HT1080 (cell line): ENCODE data around the gene AFG3L2. TPM values are rescaled to one million over a fixed set of nuclear protein-coding genes. Genes with fewer than 3 reads are reported as not detected.
A peak's percentile ranks its signal among the peaks of the same experiment; 100 is the strongest.

Experiments used
- DNase-seq: peaks from one replicate; pipeline ENCODE4 v3.0.0-alpha.2; 2015; ENCODE audit warnings: low read depth
- total RNA-seq: library from RNA; depleted of rRNA; stranded (reverse); fragments of >200 nt; shearing (Covaris generic); gene quantifications from 2 replicates; pipeline ENCODE4 v1.2.3, GENCODE V29; 2014

The AFG3L2 gene
- total RNA-seq, 1 experiment from 2014 or later: 71.5 TPM

- no peak for DNase-seq
These were observed 14.4 kb downstream of the AFG3L2 start for GRCh38 chr18:12362473-12363174.

- no peak for DNase-seq
These were observed 15.2 kb downstream of the AFG3L2 start for GRCh38 chr18:12361770-12362378.

GRCh38 chr18:12359515-12359927 lies 17.5 kb downstream of the AFG3L2 start:
- DNase-seq: peak; percentile 25

- DNase-seq: no peak
These were observed 24.8 kb downstream of the AFG3L2 start for GRCh38 chr18:12352188-12352587.

GRCh38 chr18:12347895-12348294 lies 29.1 kb downstream of the AFG3L2 start:
- no peak for DNase-seq

DNA sequence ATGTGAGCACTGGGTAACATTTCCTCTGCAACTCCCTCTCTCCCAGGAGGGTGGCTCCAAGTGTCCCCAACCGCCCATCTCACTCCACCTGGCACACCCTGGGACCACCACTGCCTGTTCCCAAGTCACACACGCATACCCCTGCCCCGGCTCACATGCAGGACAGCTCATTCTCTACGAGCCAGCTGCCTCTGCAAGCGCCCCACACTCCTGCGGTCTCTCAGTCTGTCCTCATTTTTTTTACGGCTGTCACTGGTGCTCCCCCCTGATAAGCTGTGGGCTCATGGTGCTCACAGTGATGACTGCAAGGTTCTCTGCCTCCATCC lies 30.8 kb downstream of the AFG3L2 start:
- DNase-seq: no peak

GRCh38 chr18:12345491-12346239 lies 31.4 kb downstream of the AFG3L2 start:
- no peak for DNase-seq

DNA sequence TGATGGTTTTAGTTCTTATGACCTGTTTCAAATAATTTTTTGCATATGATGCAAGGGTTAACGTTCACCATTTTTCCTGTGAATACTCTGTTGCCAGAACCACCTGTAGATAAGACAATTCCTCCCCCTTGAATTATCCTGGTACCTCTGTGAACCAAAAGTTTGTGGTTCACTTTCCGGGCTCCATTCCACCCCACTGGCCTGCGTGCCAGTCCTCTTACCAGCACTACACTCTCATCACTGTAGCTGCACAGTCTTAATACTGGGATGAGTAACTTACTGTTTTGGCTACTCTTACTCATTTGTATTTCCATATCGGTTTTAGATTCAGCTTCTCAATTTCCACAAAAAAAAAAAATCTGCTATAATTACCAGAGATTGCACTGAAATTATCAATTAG lies 34.4 kb downstream of the AFG3L2 start:
- DNase-seq: no peak

DNA sequence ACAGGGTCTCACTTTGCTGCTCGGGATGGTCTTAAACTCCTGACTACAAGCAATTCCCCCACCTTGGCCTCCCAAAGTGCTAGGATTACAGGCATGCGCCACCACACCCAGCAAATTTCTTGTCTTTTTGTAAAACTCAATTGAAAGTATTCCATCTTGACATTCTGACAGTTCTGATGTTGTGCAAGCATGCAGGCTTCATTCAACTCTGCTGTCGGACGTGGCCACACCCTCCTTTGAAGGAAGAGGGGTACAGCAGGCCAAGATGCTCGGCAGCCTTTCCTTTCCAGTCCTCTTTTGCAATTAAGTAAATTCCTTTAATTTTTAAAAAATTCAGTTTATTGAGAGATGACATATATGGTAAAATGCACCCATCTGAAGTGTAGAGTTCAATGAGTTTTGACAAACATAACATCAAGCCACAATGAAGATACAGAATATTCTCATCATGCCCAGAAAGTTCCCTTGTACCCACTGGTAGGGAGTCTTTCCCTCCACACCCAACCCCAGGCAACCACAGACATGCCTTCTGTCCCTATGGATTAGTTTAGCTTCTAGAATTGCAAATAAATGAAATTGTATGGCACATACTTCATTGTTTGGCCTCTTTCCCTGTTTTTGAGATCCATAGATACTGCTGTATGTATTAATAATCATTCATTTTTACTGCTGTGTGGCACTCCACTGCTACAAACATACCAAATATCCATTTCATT lies 35.9 kb downstream of the AFG3L2 start:
- no peak for DNase-seq

GRCh38 chr18:12338382-12338781 lies 38.6 kb downstream of the AFG3L2 start:
- no peak for DNase-seq

- DNase-seq: peak; percentile 55
These were observed 40.1 kb downstream of the AFG3L2 start for GRCh38 chr18:12336887-12337286.

DNA sequence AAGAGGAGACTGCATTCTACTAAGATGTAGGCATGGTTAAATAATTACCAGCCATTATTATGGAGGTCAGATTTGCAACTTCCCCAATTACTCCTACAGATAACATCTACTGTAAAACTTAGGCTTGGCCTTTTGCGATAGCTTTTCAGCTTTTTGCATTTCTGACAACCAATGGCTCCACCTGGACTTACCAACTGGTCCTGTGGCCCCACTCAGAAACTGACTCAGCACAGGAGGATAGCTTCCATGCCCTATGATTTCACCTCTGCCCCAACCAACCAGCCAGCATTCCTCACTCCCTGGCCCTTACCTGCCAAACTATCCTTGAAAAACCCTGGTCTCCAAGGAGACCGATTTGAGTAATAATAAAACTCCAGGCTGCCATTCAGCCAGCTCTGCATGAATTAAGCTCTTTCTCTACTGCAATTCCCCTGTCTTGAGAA lies 40.8 kb downstream of the AFG3L2 start:
- DNase-seq: no peak

GRCh38 chr18:12335503-12335902 lies 41.5 kb downstream of the AFG3L2 start:
- DNase-seq: no peak

- DNase-seq: no peak
These were observed 42.2 kb downstream of the AFG3L2 start for GRCh38 chr18:12334863-12335262.

DNA sequence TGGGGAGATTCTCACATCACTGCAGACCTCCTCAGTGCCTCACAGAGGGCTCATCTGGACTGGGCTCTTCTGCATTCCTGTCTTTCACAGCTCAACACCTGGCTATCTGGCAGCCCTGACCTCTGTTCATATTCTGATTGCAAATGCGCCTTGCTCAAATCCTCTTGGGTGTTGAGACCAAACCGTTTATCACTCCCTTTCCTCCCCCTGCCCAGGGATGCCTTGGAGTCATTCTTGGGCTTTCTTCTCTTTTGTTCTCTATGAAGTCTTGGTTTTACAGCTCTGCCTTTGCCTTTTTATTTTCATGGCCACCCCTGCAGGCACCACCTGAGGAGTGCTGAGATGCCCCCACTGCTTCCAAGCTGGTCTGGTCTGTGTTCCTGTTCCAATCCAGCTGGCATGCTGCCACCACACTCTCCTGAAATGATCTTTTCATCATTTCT lies 42.6 kb downstream of the AFG3L2 start:
- no peak for DNase-seq

- DNase-seq: no peak
These were observed 43.3 kb downstream of the AFG3L2 start for GRCh38 chr18:12333506-12334290.

GRCh38 chr18:12330766-12331165 lies 46.3 kb downstream of the AFG3L2 start:
- no peak for DNase-seq

DNA sequence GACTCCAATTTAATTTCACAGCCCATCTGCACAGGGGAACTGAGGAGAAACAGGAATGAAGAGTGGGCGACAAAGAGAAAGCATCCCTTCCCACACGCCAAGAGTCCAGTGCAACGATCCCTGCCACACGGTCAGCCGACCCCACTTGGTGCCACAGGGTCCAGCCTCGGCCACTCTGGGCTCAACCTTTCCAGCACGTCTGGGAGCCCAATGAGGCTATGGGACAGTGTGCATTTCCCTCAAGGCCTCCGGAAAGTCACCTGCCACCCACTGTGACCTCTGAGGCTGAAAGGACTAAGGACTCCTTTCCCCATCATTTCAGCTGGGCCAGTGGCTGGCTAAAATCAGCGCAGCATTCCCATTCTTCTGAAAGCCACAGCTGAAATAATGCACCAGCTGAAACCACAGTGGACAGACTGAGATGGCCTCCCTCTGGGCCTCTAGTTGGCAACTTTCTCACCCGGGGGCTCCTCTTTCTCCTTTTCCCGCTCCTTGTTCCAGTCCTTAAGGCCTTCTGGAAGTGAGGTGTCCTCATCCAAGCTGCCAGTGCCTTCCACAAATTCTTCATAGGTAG lies 47.8 kb downstream of the AFG3L2 start:
- no peak for DNase-seq

DNA sequence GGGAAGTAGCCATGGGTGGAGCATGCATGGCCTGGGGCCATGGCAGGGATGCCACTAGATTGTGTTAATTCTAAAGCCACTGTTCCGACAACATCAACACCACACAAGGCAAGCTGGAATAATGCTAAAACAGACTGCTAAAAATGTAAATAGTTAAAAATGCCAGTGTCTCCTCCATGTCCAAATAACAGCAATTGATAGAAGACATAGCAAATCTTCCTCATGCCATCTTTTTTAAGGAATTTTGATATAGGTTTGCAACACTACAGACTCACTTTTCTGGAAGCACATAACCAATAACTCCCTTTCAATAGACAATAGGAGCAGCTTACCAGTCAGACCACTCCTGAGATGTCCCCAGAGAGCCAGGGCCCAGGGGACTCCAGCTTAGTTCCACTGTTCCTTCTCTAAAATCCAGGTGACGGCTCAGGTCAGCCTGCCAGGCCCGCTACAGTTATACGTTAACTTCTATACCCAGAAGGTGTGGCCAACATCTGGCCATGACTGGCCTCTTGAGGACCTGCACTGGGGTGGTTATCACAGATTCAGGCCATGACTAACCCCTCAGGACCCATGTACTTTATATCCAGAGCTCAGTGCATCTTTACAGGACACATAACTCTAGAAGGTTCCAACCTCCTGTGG lies 48.7 kb downstream of the AFG3L2 start:
- DNase-seq: no peak

- DNase-seq: peak; percentile 76
These were observed 49.4 kb downstream of the AFG3L2 start for GRCh38 chr18:12327510-12328178.
